Activated gamma-delta T cell treated with anti-CD3 and anti-CD28 coated beads, Interleukin-2, amount 50 U/mL, for 16 hours (primary cell): ENCODE results near the gene ABHD5.

Source experiments
- DNase-seq: peaks from one replicate; pipeline ENCODE4 v3.0.0-alpha.2; 2020; ENCODE audit warnings: low read depth

The ABHD5 gene

GRCh38 chr3:43757666-43758321, 67.1 kb downstream of the ABHD5 start:
- no peak for DNase-seq

DNA sequence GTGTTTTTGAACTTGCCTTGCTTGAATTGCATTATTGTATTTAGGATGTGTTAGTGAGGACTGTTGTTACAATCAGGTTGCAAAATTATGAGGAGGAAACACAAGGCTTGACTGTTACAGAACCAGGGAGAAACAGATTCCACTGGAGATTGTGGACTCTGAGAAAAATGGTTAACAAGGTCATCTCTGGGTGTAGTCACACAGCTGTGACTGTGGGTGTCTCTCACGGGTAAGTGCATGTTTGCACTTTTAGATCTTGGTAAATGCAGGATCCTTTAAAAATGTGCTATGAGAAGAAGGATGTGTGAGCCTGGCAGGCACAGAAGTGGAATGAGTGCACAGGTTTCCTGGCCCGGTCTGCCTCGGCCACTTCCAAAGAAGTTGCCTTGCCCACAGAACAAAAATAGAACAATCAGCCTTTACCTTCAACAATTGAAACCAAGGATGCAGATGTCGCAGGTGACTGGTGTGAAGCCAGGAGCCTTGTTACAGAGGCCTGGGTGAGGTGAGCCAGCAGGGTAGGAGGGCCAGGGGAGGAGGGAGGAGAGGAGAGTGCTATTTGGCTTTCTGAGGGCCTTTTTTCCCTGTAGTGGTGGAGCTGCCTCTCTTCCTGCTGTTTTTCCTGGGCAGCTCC, 68.0 kb downstream of the ABHD5 start:
- no peak for DNase-seq

- DNase-seq = no peak
These were observed 68.6 kb downstream of the ABHD5 start for GRCh38 chr3:43759297-43759782.

DNA sequence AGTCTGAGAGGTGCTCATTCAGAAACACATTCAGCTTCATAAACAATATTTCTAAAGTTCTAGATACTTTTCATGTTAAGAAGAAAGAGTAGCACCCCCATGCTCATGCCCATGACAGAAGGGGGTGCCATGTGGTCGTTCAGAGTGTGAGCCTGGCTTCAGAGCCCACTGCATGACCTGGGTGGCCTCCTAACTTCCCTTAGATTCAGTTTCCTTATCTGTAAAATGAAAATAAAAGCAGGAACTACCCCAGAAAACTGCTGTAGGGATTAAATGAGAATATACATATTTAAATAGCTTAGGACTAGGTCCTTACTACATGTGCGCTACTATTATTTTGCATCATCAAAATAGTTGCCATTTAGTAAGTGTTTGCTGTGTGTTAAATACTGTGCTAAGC, 69.2 kb downstream of the ABHD5 start:
- no peak for DNase-seq

- no peak for DNase-seq
These were observed 70.2 kb downstream of the ABHD5 start for GRCh38 chr3:43760938-43761337.

- no peak for DNase-seq
These were observed 71.7 kb downstream of the ABHD5 start for GRCh38 chr3:43762451-43762850.

- no peak for DNase-seq
These were observed 73.3 kb downstream of the ABHD5 start for GRCh38 chr3:43764056-43764455.

DNA sequence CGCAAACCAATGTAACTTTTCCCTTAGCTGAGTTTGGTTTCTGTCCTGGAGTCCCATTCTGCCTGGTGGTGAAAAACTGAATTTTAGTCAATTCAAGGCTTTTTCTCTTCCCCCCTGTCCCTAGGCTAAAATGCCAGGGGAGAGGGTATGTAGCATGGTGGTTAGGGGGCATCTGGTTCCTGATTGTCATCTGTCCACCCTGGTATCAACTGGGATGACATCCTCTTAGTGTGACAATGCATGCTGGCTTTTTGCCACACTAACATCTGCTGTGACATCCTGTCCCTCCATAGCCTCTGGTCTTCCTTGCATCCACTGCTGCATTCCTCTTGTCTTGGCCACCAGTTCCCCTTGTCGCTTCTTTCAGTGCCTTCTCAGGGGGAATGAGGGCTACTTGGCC, 73.7 kb downstream of the ABHD5 start:
- DNase-seq = no peak

- no peak for DNase-seq
These were observed 74.8 kb downstream of the ABHD5 start for GRCh38 chr3:43765521-43765971.

GRCh38 chr3:43766672-43767465, 76.1 kb downstream of the ABHD5 start:
- no peak for DNase-seq

DNA sequence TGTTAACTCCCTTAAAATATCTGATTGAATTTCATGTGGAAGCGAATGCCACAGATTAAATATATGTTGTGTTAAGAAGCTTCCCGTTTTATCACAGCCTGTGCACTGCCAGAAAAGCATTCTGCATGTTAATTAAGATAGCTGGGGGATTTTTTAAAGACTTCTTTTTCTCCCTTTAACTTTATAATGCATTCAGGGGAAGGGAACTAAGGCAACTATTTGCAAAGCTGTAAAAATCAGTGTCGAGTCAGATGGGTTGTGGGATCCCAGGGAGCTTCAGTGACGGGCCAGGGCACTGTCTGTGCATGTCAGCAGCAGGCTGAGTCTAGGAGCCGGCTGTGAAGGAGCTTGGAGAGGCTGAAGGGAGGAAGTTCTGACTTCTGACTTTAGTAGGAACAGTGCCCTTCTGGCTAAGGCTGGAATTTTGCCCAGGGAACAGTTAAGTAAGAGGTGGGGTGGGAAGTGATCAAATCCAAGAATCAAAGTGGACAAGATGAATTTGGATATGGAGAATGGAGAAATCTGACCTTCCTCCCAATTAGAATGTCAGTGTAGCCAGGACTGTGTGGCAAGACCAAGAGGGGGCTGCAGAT, 77.7 kb downstream of the ABHD5 start:
- DNase-seq = no peak

DNA sequence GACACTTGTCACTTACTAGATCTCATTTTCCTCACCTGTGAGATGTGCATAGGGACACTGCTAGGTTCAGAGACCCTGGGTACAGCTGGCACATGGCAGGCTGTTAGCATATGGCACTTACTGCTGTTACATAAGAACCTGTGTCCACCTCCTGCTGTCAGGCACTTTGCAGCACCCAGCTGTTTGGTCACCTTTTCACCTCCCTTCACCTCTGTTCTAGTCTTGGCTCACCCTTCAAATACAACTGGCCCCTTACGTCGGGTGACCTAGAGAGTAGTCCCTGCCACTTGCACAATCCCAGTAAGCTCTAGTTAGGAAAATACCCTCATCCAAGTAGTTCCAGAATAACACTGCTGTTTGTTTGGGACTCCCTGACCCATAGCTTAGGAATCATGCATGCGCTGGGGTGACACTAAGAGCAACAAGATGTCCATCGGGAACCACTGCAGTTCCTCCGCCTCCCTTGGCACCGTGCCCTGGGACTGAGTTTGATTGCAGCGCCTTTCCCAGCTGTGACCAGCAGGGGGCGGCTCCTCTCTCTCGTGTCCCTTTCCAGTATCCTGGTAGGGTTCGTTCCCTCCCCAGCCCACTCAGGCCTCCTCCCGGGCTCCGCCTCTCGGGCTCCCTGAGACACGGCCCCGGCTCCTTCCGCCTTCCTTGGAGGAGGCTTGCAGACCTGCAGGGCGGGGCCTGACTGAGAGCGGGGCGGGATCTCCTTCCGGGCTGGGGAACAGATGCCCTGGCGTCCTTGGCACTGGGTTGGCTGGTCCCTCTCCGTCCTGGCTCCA, 78.6 kb downstream of the ABHD5 start:
- DNase-seq = peak; percentile 61

GRCh38 chr3:43769885-43770425, 79.2 kb downstream of the ABHD5 start:
- DNase-seq = peak; percentile 29

DNA sequence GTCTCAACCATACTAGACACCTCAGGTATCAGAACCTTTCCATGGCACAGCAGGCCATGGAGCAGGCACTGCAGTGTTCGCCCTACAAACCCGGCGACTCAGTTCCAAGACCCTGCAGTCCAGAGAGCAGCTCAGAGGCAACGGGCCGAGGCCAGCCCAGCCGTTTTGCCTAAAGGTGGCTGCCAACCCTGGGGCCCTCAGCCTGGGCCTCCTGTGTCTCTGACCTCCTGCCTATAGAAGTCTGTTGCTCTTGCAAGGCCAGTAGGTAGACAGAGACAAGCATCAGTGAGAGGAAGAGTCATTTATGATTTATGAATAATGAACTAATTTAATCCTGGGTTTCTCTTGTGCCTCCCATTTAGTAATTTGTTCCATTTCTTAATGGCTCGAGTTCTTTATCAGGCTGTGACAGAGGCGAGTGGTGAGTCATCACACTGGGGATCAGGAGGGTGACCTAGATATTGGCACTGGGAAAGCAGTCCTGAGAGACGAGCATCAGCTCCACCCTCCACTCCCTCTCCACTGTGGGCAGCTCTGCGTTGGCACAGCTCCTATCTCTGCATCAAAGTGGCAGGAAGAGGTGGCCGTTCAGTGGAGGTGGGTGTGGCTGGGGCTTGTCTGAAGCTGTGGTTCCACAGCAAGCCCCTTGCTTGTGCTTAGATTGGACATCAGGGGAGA, 79.8 kb downstream of the ABHD5 start:
- no peak for DNase-seq

DNA sequence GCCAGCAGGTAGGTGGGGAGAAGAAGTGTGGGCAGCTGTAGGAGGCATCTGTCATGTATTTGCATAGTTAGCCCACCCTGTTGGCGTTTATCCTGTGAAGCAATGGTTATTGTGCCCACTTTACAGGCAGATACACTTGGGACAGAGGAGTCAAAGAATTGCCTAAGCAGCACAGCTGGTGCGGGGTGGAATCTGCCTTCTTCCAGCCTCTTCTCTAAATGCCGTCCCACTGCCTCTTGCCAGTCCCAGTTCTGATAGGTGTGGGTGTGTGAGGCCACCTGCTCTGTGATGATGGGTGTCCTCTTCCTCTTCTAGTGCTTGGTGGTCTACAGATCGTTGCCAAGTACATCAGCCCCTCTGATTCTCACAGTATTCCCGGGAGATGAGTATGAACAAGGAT, 80.9 kb downstream of the ABHD5 start:
- DNase-seq = no peak

GRCh38 chr3:43773273-43774094, 82.7 kb downstream of the ABHD5 start:
- DNase-seq = no peak

DNA sequence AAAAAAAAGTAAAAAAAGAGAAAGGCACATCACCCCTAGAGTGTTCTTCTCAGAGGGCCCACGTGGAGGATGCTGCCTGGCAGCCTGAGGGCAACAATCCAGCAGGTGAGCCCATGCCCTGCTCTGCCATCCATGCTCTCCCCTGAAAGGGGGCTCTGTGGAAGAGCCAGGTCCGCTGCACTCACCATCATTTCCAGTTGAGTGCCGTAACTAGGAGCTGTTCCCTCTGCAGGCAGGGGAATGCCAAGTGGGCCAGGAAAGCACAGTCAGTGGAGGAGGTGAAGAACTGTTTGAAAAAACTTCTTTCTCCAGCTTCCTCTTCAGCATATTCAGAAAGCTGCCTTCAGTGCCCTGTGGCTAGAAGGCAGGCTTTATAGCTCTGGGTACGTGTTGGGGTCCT, 84.1 kb downstream of the ABHD5 start:
- DNase-seq = no peak

DNA sequence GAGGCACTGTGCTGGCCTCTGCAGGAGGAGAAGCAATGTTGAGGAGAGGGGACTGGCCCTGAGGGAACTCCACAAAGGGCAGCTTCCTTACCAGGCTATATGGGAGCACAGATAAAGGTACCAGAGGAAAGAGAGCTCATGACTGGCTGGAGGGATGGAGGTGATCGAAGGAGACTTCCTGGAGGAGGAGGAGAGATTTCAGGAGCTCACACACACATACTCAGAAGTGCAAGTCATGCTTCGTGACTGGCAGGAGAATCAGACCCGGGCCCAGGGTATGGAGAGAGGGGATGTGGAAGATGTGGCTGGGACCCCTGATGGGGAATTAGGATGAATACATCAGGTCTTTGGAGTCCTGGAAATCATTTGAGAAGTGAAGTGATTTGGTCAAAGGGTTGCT, 85.4 kb downstream of the ABHD5 start:
- DNase-seq = no peak

DNA sequence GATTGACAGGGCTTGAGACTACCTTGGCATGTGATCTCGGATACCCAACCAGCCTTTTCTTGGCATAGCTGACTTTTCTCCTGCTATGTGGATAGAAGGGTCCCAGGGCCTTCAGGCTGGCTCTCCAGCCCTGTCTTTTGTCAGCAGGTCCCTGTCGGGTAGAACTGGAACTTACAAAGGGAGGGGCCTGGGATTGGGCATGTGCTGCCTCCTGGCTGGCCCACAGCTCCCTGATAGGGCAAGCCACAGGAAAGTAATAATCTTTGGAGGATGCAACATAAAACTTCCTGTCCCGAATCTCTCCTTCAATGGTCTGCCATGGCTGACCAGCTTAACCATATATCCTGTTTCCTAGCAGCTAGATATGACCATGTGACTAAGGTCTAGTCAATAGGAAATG, 89.1 kb downstream of the ABHD5 start:
- DNase-seq = no peak

DNA sequence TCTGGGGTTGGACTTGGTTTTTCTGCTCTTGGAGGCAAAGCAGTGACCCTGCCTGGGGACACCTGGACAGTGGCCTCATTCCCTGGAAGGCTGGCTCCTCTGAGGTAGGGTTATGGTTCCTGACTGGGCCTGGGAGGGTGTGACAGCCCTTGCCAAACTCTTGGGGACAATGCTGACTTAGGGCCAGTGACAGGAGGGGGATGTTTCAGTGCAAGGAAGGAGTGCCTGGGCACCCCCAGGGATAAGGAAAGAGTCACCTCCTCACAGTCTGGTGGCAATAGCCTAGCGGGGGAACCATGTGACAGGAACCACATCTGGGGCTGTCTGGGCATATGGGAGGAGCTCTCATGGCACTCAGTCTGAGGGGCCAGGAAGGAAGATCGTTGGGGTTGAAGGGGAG, 91.8 kb downstream of the ABHD5 start:
- no peak for DNase-seq
